HG02970 (cell line): ENCODE data around the gene RNF213.
"Not testable (repeated sequence)": the region's sequence is repeated elsewhere in the genome, so short reads cannot be mapped to it uniquely, and the experiment has no call there.

Experiments
- ATAC-seq: cut with Tn5 transposase; IDR thresholded peaks from one replicate; pipeline ENCODE4 v1.9.1; 2021; ENCODE audit warnings: mild to moderate bottlenecking, moderate library complexity, moderate number of reproducible peaks; ENCODE audit not compliant: unreplicated experiment, low FRiP score

RNF213 gene

DNA sequence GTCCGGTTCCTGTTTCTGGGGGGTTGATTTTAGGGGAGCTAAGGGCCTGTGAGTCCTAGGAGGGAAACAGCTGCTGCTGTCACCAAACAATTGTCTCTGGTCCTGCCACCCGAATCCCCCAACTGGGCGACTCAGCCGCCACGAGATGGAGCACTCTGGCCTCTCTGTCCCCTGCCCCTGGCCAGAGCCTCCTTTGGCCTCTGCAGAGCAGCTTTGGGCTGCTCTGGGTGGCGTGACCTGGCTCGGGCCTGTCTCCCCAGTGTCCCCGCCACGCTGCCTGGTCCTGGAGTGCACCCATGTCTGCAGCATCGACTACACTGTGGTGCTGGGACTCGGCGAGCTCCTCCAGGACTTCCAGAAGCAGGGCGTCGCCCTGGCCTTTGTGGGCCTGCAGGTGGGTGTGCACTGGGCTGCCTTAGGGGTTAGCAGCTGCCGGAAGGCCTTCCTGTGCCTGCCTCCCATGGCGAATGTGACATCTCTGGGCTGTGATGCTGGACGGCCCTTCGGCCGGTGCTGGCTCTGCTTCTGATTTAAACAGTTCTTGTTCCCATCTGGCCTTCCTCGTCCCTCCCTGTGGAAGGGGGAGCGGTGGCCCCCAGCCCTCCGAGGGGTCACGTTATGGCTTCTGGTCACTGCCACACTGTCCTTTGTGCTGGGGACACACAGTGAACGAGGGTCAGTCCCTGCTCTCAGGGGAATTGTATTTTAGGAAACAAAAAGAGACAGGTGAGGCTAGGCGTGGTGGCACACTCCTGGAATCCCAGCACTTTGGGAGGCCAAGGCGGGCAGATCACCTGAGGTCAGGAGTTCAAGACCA is 11.6 kb upstream of the RNF213 start:
- ATAC-seq: no peak

DNA sequence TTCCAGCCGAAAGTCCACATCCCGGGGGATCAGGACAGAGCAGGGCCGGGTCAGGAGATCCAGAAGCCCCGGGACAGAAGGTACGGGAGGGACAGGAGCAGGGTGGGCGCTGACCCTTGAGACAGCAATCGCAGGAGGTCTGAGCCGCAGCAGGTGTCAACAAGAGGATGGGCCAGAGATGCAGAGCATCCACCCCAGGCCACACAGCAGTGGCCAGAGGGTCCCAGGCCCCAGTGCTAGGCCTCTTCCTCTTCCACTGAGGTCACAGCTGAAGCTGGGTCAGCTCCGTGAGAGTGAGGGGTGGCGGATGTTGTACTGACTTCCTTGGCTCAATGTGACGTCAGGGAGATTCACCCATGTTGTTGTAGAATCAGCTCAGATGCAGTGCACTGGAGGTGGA is 8.7 kb upstream of the RNF213 start:
- ATAC-seq: no peak

DNA sequence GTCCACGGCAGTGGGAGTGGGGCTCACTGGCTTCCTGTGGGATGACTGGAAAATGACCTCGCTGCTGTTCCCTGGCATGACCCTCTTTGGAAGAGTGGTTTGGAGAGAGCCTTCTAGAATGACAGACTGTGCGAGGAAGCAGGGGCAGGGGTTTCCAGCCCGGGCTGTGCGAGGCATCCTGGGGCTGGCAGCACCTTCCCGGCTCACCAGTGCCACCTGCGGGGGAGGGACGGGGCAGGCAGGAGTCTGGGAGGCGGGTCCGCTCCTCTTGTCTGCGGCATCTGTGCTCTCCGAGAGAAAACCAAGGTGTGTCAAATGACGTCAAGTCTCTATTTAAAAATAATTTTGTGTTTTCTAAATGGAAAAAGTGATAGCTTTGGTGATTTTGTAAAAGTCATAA is 7.8 kb upstream of the RNF213 start:
- ATAC-seq: no peak

DNA sequence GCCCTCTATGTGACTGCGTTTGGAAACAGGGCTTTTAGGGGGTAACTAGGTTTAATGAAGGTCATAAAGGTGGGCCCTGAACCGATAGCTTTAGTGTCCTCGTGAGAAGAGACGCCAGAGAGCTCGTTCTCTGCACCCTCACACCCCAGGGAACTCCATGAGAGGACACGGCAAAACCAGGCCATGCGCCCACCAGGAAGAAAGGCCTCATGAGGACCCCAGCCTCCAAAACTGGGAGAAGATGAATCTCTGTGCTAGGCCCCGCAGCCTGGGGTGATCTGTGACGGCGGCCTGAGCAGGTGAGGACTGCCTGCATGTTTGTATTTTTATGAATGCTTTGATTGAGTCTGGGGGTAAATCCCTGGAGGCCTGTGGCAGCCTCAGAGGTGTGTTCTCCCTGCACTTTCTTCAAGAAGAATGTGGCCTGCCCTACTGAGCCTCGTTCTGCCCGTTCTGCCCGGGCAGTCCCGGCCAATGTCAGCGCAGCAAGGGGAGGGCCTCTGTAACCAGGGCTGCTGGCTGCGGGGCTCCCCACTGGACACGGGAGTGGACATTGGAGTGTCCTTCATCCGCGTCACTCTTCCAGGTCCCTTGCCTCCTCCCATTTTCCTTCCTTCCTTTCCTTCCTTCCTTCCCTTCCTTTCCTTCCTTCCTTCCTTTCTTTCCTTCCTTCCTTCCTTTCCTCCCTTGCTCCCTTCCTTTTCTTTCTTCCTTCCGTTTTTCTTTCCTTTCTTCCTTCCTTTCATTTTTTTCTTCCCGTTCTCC is 6.8 kb upstream of the RNF213 start:
- no peak for ATAC-seq

DNA sequence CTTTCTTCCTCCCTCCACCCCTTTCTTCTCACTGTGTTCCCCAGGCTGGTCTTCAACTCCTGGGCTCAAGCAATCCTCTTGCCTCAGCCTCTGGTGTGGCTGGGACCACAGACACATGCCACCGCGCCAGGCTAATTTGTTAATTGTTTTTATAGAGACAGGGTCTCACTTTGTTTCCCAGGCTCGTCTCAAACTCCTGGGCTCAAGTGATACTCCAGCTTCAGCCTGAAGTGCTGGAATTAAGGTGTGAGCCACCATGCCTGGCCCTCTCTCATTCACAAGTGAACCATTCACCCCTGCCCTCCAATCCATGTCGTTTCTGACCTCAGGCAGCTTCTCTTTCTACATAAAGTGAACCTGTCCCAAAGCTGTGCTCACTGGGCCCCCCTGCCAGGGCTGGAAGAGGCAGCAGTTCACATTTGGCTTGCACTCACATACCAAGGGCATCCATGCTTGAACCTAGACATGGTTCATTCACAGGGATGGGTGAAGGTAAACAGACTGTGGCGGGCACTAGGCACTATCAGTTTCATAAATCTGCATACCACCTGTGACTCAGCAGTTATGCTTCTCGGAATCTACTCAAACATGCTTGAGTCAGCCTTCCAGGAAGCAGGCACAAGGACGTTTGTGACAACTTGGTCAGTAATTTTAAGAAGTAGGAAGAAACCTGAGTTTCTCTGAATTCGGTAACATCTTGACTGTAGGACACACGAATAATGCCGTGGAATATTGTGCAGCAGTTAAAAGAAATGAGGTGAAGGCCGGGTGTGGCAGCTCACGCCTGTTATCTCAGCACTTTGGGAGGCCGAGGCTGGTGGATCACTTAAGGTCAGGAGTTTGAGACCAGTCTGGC is 6.0 kb upstream of the RNF213 start:
- no peak for ATAC-seq

DNA sequence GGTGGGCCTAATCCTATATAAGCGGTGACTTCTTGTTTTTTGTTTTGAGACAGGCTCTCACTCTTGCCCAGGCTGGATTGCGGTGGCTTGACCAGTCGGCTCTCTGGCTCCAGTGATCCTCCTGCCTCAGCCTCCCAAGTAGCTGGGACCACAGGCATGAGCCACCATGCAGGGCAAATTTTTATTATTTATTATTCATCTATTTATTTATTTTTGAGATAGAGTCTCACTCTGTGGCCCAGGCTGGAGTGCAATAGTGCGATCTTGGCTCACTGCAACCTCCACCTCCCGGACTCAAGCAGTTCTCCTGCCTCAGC is 4.7 kb upstream of the RNF213 start:
- no peak for ATAC-seq

DNA sequence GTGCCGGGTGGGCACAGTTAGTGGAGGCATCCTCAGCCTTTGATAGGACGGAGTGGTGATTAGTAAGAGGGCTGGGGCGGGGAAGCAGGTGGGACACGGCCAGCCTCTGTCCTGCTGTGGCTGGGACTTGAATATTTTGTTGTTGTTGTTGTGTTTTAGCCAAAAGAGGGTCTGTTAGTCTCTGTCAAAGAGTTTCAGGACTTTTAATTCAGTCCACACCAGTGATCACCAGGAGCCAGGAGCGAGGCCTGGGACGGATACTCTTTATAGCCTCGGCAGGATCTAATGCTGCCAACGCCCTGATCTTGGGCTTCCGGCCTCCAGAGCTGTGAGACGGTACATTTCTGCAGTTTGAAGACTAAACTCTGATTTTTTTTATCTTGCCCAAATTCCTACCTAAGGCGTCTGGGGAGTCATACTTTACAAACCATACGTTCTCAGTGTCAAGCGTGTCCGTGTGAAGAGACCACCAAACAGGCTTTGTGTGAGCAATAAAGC is 2.9 kb upstream of the RNF213 start:
- no peak for ATAC-seq

DNA sequence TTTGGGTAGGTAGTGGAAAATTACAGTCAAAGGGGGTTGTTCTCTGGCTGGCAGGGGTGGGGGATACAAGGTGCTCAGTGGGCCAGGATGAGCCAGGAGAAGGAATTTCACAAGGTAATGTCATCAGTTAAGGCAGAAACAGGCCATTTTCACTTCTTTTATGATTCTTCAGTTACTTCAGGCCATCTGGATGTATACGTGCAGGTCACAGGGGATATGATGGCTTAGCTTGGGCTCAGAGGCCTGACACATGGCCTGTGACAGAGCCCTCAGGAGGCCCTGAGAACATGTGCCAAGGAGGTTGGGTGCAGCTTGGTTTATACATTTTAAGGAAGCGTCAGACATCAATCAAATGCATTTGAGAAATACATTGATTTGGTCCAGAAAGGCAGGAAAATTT is 2.4 kb upstream of the RNF213 start:
- not testable (repeated sequence) for ATAC-seq

DNA sequence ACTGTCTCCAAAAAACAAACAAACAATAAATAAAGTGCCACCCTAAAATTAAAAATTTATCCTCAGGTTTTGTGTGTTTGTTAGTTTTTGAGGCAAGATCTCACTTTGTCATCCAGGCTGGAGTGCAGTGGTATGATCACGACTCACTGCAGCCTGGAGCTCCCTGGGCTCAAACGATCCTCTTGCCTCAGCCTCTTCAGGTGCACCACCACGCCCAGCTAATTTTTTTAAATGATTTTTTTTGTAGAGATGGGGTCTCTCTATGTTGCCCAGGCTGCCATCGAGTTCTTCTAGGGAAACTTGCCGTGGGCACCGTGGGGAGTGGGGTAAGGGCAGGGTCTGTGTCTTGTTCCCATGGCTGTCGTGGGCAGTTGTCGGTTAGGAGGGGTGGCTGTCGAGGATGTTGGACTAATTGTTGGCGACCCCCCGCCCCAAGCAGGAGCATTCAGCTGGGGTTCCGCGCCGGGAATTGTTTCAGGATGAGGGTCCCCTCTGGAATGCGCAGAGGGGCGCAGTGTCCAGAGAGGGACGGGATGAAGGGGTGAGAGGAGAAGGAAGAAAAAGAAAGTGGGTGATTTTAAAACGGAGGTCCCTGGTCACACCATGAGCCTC is 1.1 kb upstream of the RNF213 start:
- ATAC-seq: no peak

DNA sequence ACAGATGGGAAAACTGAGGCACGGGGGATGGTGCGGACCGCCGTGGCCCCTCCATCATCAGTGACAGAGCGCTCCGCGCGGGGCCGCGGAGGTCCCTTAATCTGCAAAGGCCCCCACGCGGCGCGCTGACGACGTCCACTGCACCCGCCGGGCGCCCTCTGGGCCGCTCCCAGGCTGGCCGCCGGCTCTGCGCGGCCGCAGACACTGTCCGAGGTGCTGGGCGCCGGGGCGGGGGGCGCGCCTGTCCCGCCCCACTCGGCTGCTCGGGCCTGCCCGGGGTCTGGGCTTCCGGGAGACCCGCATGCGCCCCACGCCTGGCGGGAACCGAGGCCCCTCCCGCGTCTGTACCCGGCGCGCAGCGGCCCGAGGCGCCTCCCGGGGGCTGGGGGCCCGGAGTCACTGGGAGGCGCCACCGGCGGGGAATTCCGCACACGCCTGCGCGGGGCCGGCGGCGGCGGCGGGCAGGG is 550 bp upstream of the RNF213 start:
- no peak for ATAC-seq

DNA sequence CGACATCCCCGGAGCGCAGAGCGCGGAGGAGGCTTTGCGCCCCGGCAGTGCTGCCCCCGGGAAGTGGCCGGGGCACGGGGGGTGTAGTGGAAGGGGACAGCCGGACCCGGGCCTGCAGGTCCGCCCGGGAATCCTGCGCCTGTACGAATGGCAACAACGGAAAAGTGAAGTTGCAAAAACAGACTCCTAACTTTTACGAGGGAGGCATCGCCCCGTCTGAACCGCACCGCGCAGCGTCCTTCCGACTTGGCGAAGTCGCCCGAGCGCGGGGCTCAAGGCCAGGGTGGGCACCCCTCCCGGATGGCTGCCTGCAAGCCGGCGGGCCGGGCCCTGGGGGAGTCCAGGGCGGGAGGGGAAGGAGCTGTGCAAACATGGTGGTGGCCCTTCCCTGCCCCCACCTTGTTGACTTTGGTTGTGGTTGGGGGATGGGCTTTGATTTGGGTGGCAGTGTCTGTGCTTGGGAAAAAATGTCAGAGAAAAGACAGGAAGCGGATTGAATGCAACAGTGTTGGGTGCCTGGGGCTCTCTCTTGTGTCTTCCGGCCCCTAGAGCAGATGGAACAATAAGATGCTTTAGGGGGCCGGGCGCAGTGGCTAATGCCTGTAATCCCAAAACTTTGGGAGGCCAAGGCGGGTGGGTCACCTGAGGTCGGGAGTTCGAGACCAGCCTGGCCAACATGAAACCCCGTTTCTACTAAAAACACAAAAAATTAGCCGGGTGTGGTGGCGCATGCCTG is 675 bp downstream of the RNF213 start:
- ATAC-seq: no peak

DNA sequence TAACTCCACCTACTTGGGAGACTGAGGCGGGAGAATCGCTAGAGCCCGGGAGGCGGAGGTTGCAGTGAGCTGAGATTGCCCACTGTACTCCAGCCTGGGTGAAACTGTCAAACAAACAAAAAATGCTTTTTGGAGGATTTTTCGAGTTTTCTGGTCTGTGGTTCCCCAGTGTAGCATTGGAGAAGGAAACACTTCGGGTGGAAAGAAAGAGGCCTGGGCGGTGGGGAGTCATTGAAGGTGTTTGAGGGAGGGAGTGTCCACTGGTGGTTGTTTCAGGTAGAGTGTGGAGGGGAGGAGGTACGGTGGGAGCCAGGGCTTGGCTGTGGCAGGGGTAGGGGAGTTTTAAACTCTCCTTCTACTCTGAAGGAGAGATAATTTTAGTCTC is 1.2 kb downstream of the RNF213 start:
- no peak for ATAC-seq

DNA sequence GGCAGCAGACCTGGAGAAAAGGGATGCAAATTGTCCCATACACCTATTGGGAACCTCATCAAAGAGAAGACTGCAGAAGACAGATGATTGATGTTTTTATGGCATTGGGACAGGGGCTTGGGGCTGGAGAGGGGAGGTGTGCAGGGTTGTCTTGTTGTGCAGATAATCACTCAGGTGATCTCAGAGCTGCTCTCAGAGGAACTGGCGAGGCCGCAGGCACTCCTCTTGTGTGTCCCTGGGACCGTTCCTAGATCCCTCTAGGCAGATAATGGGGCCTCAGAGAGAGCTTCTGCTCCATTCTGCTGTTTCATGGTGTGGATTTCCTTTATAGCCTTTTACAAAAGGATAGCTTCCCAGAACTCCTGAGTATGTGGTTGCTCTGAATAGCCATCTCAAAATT is 1.6 kb downstream of the RNF213 start:
- no peak for ATAC-seq

DNA sequence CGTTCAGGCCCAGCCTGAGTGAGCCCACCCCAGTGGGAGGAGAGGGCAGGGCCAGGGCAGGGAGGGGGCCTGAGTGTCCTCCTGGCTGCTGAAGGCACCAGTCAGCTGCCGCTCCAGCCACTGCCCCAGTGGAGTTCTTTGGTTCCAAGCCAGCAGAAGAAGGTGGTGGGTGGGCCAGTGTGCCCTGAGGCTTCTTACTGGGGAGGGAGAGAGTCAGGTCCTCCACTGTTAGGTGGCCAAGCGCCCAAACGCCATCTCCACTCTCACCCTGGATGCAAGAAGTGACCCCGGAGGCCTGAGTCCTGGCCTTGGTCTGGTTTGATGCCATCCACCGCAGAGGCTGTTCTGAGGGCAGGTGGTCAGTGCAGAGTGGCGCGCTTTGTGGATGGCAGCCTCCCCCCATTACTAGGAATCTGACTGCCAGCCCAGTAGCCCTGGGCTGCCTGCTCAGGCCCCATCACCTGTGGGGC is 2.2 kb downstream of the RNF213 start:
- no peak for ATAC-seq

DNA sequence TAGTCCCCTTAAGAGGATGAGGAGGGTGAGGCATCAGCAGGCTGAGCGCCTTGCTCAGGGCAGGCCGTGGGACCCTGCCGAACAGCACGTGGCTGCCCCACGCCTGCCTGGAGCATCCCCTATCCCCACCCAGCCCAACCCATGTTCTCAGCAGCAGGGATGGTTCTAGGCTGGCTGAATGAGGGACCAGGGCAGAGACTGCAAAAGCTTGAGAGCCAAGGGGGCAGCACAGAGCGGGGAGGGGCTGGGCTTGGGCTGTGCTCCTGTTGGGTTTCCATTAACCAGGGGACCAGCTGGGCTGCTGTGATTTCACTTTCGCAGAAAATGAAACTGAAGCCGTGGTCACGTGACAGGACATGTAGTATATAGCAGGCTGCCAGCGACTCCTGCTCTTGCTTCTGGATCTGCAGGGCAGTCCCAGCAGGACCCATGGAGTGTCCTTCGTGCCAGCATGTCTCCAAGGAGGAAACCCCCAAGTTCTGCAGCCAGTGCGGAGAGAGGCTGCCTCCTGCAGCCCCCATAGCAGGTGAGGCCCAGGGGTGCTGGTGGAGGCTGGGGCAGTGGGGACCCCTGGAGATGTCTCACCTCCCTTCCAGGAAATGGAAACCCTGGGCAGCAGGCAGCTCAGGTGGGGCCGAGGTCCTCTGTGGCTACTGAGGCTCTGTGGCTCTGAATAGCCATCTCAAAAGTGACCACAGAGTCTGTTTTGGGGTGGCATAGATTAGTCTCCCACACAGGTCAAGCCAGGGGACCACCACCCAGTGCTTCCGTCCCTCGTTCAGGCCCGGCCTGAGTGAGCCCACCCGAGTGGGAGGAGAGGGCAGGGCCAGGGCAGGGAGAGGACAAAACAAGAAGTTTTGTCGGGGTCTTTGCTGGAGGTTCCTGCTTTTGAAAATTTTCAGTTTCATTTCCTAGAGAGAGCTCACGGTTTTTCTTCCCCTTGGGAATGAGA is 2.9 kb downstream of the RNF213 start:
- peak; percentile 38 for ATAC-seq

DNA sequence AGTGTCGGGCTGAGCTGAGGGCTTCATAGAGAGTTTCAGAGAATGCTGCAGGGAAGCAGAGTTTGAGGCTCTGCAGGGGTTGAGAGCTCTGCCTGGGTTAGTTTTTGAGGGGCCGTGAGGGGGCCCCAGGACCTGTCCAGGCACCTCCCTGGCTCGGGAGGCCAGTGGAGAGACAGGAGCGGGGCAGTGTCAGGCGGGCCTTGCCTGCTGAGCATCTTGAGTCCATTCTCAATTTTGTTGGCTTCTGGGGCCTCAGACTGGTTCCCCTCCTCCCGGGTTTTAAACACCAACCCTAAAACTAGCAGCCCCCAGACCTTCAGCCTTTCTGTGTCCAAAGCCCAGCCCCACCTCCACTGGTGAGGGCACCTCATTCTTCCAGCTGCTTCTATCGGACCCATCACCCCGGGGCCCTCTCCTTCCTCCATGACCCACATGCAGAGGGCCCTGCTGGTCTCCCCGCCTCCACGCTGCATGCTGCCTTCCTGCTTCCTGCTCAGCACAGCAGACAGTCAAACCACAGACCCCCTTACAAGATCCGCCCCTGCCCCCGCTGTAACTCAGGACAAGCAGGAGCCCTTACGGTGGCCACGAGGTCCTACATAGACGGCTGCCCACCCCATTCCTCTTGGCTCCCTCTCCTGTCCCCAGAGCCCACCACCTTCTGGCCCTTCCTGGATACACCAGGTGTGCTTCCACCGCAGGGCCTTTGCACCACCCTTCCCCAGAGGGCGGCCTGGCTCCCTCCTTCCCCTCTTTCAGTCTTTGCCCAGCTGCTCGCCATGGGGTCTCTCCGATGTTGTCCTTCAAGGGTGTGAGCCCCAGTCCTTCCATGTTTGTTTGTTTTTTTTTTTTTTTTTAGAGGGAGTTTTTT is 3.8 kb downstream of the RNF213 start:
- no peak for ATAC-seq

DNA sequence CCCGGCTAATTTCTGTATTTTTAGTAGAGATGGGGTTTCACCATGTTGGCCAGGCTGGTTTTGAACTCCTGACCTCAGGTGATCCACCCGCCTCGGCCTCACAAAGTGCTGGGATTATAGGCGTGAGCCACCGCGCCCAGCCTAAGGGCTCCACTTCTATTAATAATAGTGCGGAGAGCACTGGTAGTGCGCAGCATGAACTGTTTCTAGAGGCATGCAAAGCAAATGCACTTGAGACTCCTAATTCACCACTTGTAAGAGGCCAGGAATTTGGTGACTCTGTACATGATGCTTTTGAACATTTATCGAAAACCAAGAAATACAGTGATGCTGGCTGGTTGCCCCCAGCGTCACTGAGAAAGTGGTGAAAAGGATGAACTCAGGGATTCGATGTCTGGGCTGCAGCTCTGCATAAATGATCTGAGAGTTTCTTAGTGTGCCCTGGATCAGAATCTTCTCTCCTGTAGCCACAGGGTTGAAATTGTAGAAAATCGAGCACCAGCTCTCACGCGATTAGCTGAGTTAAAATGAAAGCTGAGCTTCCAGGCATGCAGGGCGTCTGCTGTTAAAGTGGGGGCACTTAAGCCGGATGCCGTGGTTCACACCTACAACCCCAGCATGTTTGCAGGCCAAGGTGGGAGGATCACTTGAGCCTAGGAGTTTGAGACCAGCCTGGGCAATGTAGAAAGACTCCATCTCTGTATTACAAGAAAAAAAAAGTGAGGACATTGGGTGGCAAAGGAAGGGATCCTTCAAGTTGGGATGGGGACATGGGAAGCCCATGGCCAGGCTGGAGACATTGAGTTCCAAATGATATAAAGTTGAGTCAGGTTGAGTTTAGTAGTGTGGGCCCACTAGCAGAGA is 4.8 kb downstream of the RNF213 start:
- ATAC-seq: no peak
